ENCODE data around the gene ARHGAP20. TPM values are rescaled to one million over a fixed set of nuclear protein-coding genes. Genes with fewer than 3 reads are reported as not detected.

Gene ARHGAP20, protein sequence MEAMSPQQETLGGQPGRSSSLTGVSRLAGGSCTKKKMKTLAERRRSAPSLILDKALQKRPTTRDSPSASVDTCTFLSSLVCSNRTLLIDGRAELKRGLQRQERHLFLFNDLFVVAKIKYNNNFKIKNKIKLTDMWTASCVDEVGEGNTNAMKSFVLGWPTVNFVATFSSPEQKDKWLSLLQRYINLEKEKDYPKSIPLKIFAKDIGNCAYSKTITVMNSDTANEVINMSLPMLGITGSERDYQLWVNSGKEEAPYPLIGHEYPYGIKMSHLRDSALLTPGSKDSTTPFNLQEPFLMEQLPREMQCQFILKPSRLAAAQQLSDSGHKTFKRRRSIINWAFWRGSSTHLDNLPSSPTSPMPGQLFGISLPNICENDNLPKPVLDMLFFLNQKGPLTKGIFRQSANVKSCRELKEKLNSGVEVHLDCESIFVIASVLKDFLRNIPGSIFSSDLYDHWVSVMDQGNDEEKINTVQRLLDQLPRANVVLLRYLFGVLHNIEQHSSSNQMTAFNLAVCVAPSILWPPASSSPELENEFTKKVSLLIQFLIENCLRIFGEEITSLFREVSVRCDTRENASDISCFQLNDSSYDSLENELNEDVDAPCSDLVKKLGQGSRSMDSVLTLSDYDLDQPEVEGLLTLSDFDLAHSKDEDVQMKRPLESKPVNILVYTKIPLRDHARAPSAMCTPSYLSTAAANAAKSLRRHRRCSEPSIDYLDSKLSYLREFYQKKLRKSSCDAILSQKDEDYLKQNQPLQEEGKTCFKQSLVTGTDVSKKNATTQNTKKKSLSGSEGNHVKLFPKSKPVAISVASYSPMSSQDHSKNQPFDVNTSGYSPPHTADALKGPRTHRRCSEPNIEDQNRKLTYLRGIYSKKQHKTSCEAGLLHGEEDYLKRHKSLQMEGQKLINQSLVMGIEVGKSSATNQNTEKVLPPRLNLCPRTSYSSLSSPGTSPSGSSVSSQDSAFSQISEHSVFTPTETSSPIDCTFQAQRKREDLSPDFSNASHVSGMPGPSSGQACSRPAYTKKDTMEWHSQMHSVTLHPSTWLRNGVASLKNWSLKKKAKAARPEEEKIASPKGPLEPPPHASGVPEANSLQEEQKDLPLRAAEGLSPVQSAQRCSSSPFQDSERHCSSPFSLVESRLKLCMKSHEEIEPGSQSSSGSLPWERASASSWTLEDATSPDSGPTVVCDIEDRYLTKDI
- total RNA-seq (not detected), total RNA-seq (0 to 0.89 (median 0.12) reads per million in 172 experiments)
- 0.05 TPM for polyA plus RNA-seq (2013, experiment 1 of 2)
- polyA plus RNA-seq (2013, experiment 2 of 2): 0.16 TPM

DNA sequence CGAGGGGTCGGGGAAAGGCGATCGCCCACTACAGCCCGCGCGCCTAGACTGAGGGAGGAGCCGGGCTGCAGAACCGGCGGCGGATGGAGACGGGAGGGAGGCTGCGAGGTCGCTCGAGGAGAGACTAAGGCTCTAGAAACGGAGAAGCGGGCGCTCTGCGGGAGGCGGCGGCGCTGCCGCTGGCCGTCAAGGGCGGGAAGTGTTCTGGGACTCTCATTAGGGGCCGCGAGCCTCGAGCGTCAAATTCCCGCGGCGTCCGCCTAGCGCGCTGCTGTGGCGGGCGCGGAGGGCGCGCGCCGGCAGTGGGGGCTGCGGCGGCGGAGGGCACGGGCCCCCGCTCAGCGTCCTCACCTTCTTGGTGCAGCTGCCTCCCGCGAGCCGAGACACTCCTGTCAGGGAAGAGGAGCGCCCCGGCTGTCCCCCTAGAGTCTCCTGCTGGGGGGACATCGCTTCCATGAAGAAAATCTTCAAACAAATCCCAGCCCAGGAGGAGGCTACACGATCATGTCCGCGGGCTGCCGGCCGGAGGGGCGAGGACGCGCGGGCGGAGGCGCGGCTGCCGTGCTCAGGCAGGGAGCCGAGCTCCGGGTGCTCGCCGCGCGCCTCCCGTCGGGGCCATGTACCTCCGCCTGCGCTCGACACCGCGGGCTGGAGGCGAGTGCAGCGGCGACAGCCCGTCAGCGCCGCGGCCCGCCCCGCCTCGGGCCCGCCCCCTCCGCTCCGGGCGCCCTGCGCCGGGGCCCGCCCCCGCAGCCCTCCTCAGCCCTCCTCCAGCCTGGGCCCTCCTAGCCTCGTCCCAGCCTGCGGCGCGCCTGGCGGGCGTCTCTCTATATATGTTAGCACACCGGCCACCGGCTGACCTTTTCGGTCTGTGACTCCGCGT lies at the start of gene ARHGAP20:
ARHGAP20 (minus strand) TSS at position 662 of the 883 bp plus-strand sequence; CDS start at position 456, 206 bp downstream.
- H3K4me1 Mint-ChIP-seq (ENCODE audit: low read depth): peaks cover 25% of the 10 kb centered on the region
- H3K4me3 ChIP-seq (ENCODE audit: low read length): peak within 1 kb of the TSS; percentile 43
- H3K9me3 ChIP-seq (ENCODE audit: control insufficient read depth in 1 of 2, insufficient read depth in 1 of 2, low read length in 2 of 2): peaks cover 0 to 12% of the 10 kb centered on the region in 2 experiments
- peak in 6 of 14 experiments; percentile 20 to 56 (median 34) for DNase-seq
- peaks cover 72% of the 10 kb centered on the region for H3K27me3 Mint-ChIP-seq
- no peaks in the 10 kb centered on the region for H3K36me3 Mint-ChIP-seq (ENCODE audit: low read depth)
- intact Hi-C loops (cut with DNase I, micrococcal nuclease): no loop called here
- CTCF ChIA-PET: no interaction called here
- H3K27ac Mint-ChIP-seq: no peak within 1 kb of the TSS
- TF ChIP-seq, protein P1, sequence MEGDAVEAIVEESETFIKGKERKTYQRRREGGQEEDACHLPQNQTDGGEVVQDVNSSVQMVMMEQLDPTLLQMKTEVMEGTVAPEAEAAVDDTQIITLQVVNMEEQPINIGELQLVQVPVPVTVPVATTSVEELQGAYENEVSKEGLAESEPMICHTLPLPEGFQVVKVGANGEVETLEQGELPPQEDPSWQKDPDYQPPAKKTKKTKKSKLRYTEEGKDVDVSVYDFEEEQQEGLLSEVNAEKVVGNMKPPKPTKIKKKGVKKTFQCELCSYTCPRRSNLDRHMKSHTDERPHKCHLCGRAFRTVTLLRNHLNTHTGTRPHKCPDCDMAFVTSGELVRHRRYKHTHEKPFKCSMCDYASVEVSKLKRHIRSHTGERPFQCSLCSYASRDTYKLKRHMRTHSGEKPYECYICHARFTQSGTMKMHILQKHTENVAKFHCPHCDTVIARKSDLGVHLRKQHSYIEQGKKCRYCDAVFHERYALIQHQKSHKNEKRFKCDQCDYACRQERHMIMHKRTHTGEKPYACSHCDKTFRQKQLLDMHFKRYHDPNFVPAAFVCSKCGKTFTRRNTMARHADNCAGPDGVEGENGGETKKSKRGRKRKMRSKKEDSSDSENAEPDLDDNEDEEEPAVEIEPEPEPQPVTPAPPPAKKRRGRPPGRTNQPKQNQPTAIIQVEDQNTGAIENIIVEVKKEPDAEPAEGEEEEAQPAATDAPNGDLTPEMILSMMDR (IDR thresholded peaks at IDR 0.05): no peak
- peaks cover 33 to 67% of the 10 kb centered on the region in 2 experiments for H3K27me3 ChIP-seq (ENCODE audit: control insufficient read depth in 1 of 2, insufficient read depth in 2 of 2, low read length in 2 of 2)
- POLR2A ChIA-PET: no interaction called here
- H3K9me3 Mint-ChIP-seq: no peaks in the 10 kb centered on the region
- peaks cover 18% of the 10 kb centered on the region for H3K4me1 ChIP-seq (ENCODE audit: insufficient read depth, low read length)
- ATAC-seq (ENCODE audit: poor library complexity): peak; percentile 82
- no peaks in the 10 kb centered on the region for H3K36me3 ChIP-seq (ENCODE audit: insufficient read depth, low read length)
- H3K27ac ChIP-seq (ENCODE audit: low read depth in 1 of 2, low read length in 2 of 2): no peak within 1 kb of the TSS
- peak within 1 kb of the TSS; percentile 79 for H3K4me3 Mint-ChIP-seq

DNA sequence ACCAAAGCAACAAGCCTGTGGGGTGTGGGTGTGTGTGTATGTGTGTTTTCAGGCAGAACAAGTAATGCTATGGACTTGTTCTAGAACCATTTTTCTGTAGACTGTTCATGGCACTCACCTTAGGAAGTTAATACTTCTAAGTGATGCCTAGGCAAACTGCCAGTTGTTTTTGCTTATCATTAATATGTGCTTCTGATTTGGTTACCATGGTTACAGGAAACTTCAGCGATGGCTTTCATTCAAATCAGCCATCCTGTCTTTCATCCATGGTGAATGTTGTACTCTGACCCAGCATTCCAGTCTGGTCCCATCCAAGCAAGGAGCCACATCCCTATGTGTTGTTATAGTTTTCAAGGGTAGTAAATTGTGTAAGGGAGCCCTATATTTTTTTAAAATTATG lies 49.8 kb upstream of the ARHGAP20 start:
- intact Hi-C loops (cut with DNase I, micrococcal nuclease): no loop called here
- Mint-ChIP-seq H3K4me1 (ENCODE audit: low read depth) (no peaks in the 10 kb centered on the region), H3K9me3 (no peaks in the 10 kb centered on the region), H3K4me3 (no peak overlapping the region), H3K27ac (no peak overlapping the region), H3K36me3 (ENCODE audit: low read depth) (no peaks in the 10 kb centered on the region), H3K27me3 (peaks cover 39% of the 10 kb centered on the region)
- DNase-seq (no peak), ATAC-seq (ENCODE audit: poor library complexity) (no peak)
- ChIA-PET CTCF (no interaction called here), POLR2A (no interaction called here)
- Histone ChIP-seq H3K27ac (ENCODE audit: low read depth in 1 of 2, low read length in 2 of 2) (no peak overlapping the region), H3K4me3 (ENCODE audit: low read length) (no peak overlapping the region), H3K4me1 (ENCODE audit: insufficient read depth, low read length) (no peaks in the 10 kb centered on the region), H3K36me3 (ENCODE audit: insufficient read depth, low read length) (no peaks in the 10 kb centered on the region), H3K27me3 (ENCODE audit: control insufficient read depth in 1 of 2, insufficient read depth in 2 of 2, low read length in 2 of 2) (no peaks in the 10 kb centered on the region), H3K9me3 (ENCODE audit: control insufficient read depth in 1 of 2, insufficient read depth in 1 of 2, low read length in 2 of 2) (no peaks in the 10 kb centered on the region)
- TF ChIP-seq, protein P1 (IDR thresholded peaks at IDR 0.05): no peak

Data from CD4-positive, alpha-beta T cell (primary cell).